GM19043 (cell line): Measurements from ENCODE around the gene MAGEB17.
"Not testable (repeated sequence)": the region's sequence is repeated elsewhere in the genome, so short reads cannot be mapped to it uniquely, and the experiment has no call there.

Experiments
- ATAC-seq: cut with Tn5 transposase; IDR thresholded peaks from one replicate; pipeline ENCODE4 v1.9.1; 2021; ENCODE audit warnings: low read depth; ENCODE audit not compliant: unreplicated experiment

The MAGEB17 gene

GRCh38 chrX:16155581-16156096 lies 11.6 kb upstream of the MAGEB17 start:
- ATAC-seq: no peak

GRCh38 chrX:16156692-16157331 lies 10.5 kb upstream of the MAGEB17 start:
- ATAC-seq: no peak

- no peak for ATAC-seq
These were observed 6.6 kb upstream of the MAGEB17 start for GRCh38 chrX:16160729-16161128.

- ATAC-seq: not testable (repeated sequence)
These were observed 6.1 kb upstream of the MAGEB17 start for GRCh38 chrX:16161173-16161572.

GRCh38 chrX:16162391-16162790 lies 4.9 kb upstream of the MAGEB17 start:
- no peak for ATAC-seq

- no peak for ATAC-seq
These were observed 2.5 kb upstream of the MAGEB17 start for GRCh38 chrX:16164748-16165147.

- ATAC-seq: no peak
These were observed 3.8 kb downstream of the MAGEB17 start for GRCh38 chrX:16171039-16171438.

GRCh38 chrX:16171944-16172343 lies 4.7 kb downstream of the MAGEB17 start:
- no peak for ATAC-seq

GRCh38 chrX:16172391-16172790 lies 5.1 kb downstream of the MAGEB17 start:
- ATAC-seq: no peak

- ATAC-seq: no peak
These were observed 8.2 kb downstream of the MAGEB17 start for GRCh38 chrX:16175329-16176061.

- ATAC-seq: no peak
These were observed 10.0 kb downstream of the MAGEB17 start for GRCh38 chrX:16177260-16177659.

GRCh38 chrX:16183843-16184242 lies 16.6 kb downstream of the MAGEB17 start:
- ATAC-seq: not testable (repeated sequence)

- peak; percentile 97 for ATAC-seq
These were observed 18.4 kb downstream of the MAGEB17 start for GRCh38 chrX:16185725-16186136.

- no peak for ATAC-seq
These were observed 19.2 kb downstream of the MAGEB17 start for GRCh38 chrX:16186380-16187007.

GRCh38 chrX:16187024-16187760 lies 19.9 kb downstream of the MAGEB17 start:
- ATAC-seq: no peak

GRCh38 chrX:16188687-16189086 lies 21.4 kb downstream of the MAGEB17 start:
- no peak for ATAC-seq

- ATAC-seq: no peak
These were observed 24.3 kb downstream of the MAGEB17 start for GRCh38 chrX:16191605-16192004.

- ATAC-seq: no peak
These were observed 29.5 kb downstream of the MAGEB17 start for GRCh38 chrX:16196829-16197228.

GRCh38 chrX:16199343-16199742 lies 32.1 kb downstream of the MAGEB17 start:
- no peak for ATAC-seq

- ATAC-seq: no peak
These were observed 35.7 kb downstream of the MAGEB17 start for GRCh38 chrX:16202943-16203342.

GRCh38 chrX:16204538-16204937 lies 37.3 kb downstream of the MAGEB17 start:
- no peak for ATAC-seq
